ENCODE results near the gene PFN1. TPM values are rescaled to one million over a fixed set of nuclear protein-coding genes. Genes with fewer than 3 reads are reported as not detected.

The PFN1 gene
- total RNA-seq, 1 donor from 2014 or later, result 874 TPM

DNA sequence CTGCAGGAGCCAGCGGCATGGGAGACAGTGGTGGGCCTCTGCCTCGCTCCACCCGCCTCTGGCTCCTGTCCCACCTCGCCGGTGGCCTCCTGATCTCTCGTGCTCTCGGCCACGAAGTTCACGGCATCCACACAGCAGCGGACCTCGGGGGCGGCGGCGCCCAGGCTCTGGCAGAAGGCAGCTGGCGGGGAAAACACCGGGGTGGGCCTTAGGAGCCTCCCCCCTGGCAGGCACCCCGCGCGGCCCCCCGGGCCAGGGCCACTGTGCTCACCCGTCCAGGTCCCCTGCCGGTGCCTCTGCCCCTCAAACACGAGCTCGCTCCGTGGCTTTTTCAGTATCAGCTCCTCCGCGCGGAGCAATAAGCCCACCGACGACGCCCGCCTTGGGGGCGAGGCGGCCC, 49.4 kb downstream of the PFN1 start:
- peaks cover 10% of the 10 kb centered on the region for H3K4me1 Mint-ChIP-seq (ENCODE audit: unreplicated experiment)
- peaks cover 26% of the 10 kb centered on the region for H3K27me3 Mint-ChIP-seq (ENCODE audit: unreplicated experiment)
- TF ChIP-seq CTCF (IDR thresholded peaks at IDR 0.05; ENCODE audit: unreplicated experiment), result no peak
- peaks cover 25% of the 10 kb centered on the region for H3K36me3 Mint-ChIP-seq (ENCODE audit: low read depth, unreplicated experiment)
- no peak overlapping the region for H3K27ac Mint-ChIP-seq (ENCODE audit: unreplicated experiment)
- peak overlapping the region; percentile 87 for H3K4me3 Mint-ChIP-seq (ENCODE audit: unreplicated experiment)
- no peak for DNase-seq (ENCODE audit: low spot score)
- H3K9me3 Mint-ChIP-seq (ENCODE audit: unreplicated experiment), result no peaks in the 10 kb centered on the region

DNA sequence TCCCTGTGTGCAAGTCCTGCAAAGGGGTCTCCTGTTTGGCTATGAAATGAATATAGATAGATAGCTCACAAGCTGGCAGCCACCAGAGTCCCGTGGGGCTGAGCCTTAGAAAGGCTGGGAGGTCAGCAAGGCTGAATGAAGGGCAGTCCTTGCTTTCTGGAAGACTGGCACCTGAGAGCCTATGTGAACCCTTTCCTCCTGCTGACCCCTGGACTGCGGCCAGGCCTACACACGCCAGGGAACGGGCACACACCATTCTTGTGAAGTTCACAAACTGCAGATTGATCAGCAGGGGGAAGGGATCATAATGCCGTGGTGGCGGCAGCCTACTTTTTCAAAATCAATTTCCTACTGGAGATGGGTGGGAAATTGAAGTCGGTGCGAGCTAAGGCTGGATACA, 50.0 kb downstream of the PFN1 start:
- H3K36me3 Mint-ChIP-seq (ENCODE audit: low read depth, unreplicated experiment), result peaks cover 25% of the 10 kb centered on the region
- H3K4me3 Mint-ChIP-seq (ENCODE audit: unreplicated experiment), result peak overlapping the region; percentile 87
- H3K27me3 Mint-ChIP-seq (ENCODE audit: unreplicated experiment), result peaks cover 24% of the 10 kb centered on the region
- TF ChIP-seq CTCF (IDR thresholded peaks at IDR 0.05; ENCODE audit: unreplicated experiment), result no peak
- DNase-seq (ENCODE audit: low spot score), result no peak
- no peak overlapping the region for H3K27ac Mint-ChIP-seq (ENCODE audit: unreplicated experiment)
- H3K4me1 Mint-ChIP-seq (ENCODE audit: unreplicated experiment), result peaks cover 10% of the 10 kb centered on the region
- no peaks in the 10 kb centered on the region for H3K9me3 Mint-ChIP-seq (ENCODE audit: unreplicated experiment)

DNA sequence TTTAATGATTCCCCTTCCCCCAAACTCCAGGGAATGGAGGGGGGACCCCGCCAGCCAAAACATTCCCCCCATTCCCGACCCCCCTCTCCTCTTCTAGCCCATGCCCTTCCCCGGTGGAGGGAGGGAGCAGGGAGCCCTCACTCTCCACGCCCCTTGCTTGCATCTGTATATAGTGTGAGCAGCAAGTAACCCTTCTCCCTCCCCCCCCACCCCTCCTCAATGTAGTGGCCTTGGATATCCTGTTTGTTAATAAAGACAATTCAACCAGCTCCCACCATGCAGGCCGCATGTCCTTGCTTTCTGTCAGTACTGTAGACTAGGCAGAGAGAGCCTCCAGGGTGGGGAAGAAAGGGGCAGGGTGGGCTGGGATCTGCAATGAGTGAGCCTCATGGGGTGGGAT, 50.5 kb downstream of the PFN1 start:
- Mint-ChIP-seq H3K27me3 (ENCODE audit: unreplicated experiment) (peaks cover 24% of the 10 kb centered on the region), H3K36me3 (ENCODE audit: low read depth, unreplicated experiment) (peaks cover 25% of the 10 kb centered on the region), H3K4me1 (ENCODE audit: unreplicated experiment) (peaks cover 10% of the 10 kb centered on the region), H3K4me3 (ENCODE audit: unreplicated experiment) (no peak overlapping the region), H3K27ac (ENCODE audit: unreplicated experiment) (no peak overlapping the region), H3K9me3 (ENCODE audit: unreplicated experiment) (no peaks in the 10 kb centered on the region)
- no peak for DNase-seq (ENCODE audit: low spot score)
- no peak for TF ChIP-seq CTCF (IDR thresholded peaks at IDR 0.05; ENCODE audit: unreplicated experiment)

DNA sequence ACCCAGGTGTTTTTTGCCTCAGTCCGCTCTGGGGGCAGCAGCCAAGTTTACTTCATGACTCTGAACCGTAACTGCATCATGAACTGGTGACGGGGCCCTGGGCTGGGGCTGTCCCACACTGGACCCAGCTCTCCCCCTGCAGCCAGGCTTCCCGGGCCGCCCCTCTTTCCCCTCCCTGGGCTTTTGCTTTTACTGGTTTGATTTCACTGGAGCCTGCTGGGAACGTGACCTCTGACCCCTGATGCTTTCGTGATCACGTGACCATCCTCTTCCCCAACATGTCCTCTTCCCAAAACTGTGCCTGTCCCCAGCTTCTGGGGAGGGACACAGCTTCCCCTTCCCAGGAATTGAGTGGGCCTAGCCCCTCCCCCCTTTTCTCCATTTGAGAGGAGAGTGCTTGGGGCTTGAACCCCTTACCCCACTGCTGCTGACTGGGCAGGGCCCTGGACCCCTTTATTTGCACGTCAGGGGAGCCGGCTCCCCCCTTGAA, 51.1 kb downstream of the PFN1 start:
- H3K27me3 Mint-ChIP-seq (ENCODE audit: unreplicated experiment), result peaks cover 23% of the 10 kb centered on the region
- DNase-seq (ENCODE audit: low spot score), result no peak
- no peaks in the 10 kb centered on the region for H3K9me3 Mint-ChIP-seq (ENCODE audit: unreplicated experiment)
- peak overlapping the region; percentile 66 for H3K4me3 Mint-ChIP-seq (ENCODE audit: unreplicated experiment)
- no peak for TF ChIP-seq CTCF (IDR thresholded peaks at IDR 0.05; ENCODE audit: unreplicated experiment)
- H3K27ac Mint-ChIP-seq (ENCODE audit: unreplicated experiment), result peak overlapping the region; percentile 63
- peaks cover 10% of the 10 kb centered on the region for H3K4me1 Mint-ChIP-seq (ENCODE audit: unreplicated experiment)
- peaks cover 25% of the 10 kb centered on the region for H3K36me3 Mint-ChIP-seq (ENCODE audit: low read depth, unreplicated experiment)

- Mint-ChIP-seq H3K36me3 (ENCODE audit: low read depth, unreplicated experiment) (peaks cover 25% of the 10 kb centered on the region), H3K27ac (ENCODE audit: unreplicated experiment) (no peak overlapping the region), H3K27me3 (ENCODE audit: unreplicated experiment) (peaks cover 22% of the 10 kb centered on the region), H3K9me3 (ENCODE audit: unreplicated experiment) (no peaks in the 10 kb centered on the region), H3K4me1 (ENCODE audit: unreplicated experiment) (peaks cover 10% of the 10 kb centered on the region), H3K4me3 (ENCODE audit: unreplicated experiment) (peak overlapping the region; percentile 66)
- TF ChIP-seq CTCF (IDR thresholded peaks at IDR 0.05; ENCODE audit: unreplicated experiment), result no peak
- DNase-seq (ENCODE audit: low spot score), result no peak
These were observed 51.8 kb downstream of the PFN1 start for GRCh38 chr17:4896332-4897197.

All from endothelial cell (in vitro differentiated cells).